ENCODE data around the gene SPIRE1.

GRCh38 chr18:12585218-12585617, 72.7 kb downstream of the SPIRE1 start:
- TF ChIP-seq ZFP30 (CRISPR knock-in tag; IDR thresholded peaks at IDR 0.05): no peak
- TF ChIP-seq, protein P1, sequence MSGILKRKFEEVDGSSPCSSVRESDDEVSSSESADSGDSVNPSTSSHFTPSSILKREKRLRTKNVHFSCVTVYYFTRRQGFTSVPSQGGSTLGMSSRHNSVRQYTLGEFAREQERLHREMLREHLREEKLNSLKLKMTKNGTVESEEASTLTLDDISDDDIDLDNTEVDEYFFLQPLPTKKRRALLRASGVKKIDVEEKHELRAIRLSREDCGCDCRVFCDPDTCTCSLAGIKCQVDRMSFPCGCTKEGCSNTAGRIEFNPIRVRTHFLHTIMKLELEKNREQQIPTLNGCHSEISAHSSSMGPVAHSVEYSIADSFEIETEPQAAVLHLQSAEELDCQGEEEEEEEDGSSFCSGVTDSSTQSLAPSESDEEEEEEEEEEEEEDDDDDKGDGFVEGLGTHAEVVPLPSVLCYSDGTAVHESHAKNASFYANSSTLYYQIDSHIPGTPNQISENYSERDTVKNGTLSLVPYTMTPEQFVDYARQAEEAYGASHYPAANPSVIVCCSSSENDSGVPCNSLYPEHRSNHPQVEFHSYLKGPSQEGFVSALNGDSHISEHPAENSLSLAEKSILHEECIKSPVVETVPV (CRISPR knock-in tag; IDR thresholded peaks at IDR 0.05): no peak
- TF ChIP-seq ARNTL (CRISPR knock-in tag; IDR thresholded peaks at IDR 0.05; ENCODE audit: borderline replicate concordance, low read depth): no peak
- TF ChIP-seq, protein P2, sequence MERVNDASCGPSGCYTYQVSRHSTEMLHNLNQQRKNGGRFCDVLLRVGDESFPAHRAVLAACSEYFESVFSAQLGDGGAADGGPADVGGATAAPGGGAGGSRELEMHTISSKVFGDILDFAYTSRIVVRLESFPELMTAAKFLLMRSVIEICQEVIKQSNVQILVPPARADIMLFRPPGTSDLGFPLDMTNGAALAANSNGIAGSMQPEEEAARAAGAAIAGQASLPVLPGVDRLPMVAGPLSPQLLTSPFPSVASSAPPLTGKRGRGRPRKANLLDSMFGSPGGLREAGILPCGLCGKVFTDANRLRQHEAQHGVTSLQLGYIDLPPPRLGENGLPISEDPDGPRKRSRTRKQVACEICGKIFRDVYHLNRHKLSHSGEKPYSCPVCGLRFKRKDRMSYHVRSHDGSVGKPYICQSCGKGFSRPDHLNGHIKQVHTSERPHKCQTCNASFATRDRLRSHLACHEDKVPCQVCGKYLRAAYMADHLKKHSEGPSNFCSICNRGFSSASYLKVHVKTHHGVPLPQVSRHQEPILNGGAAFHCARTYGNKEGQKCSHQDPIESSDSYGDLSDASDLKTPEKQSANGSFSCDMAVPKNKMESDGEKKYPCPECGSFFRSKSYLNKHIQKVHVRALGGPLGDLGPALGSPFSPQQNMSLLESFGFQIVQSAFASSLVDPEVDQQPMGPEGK (CRISPR knock-in tag; IDR thresholded peaks at IDR 0.05; ENCODE audit: borderline replicate concordance): no peak
- no peak for TF ChIP-seq ISL1 (CRISPR knock-in tag; IDR thresholded peaks at IDR 0.05)
- TF ChIP-seq, protein P3, sequence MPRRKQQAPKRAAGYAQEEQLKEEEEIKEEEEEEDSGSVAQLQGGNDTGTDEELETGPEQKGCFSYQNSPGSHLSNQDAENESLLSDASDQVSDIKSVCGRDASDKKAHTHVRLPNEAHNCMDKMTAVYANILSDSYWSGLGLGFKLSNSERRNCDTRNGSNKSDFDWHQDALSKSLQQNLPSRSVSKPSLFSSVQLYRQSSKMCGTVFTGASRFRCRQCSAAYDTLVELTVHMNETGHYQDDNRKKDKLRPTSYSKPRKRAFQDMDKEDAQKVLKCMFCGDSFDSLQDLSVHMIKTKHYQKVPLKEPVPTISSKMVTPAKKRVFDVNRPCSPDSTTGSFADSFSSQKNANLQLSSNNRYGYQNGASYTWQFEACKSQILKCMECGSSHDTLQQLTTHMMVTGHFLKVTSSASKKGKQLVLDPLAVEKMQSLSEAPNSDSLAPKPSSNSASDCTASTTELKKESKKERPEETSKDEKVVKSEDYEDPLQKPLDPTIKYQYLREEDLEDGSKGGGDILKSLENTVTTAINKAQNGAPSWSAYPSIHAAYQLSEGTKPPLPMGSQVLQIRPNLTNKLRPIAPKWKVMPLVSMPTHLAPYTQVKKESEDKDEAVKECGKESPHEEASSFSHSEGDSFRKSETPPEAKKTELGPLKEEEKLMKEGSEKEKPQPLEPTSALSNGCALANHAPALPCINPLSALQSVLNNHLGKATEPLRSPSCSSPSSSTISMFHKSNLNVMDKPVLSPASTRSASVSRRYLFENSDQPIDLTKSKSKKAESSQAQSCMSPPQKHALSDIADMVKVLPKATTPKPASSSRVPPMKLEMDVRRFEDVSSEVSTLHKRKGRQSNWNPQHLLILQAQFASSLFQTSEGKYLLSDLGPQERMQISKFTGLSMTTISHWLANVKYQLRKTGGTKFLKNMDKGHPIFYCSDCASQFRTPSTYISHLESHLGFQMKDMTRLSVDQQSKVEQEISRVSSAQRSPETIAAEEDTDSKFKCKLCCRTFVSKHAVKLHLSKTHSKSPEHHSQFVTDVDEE (CRISPR knock-in tag; IDR thresholded peaks at IDR 0.05): no peak
- TF ChIP-seq, protein P4, sequence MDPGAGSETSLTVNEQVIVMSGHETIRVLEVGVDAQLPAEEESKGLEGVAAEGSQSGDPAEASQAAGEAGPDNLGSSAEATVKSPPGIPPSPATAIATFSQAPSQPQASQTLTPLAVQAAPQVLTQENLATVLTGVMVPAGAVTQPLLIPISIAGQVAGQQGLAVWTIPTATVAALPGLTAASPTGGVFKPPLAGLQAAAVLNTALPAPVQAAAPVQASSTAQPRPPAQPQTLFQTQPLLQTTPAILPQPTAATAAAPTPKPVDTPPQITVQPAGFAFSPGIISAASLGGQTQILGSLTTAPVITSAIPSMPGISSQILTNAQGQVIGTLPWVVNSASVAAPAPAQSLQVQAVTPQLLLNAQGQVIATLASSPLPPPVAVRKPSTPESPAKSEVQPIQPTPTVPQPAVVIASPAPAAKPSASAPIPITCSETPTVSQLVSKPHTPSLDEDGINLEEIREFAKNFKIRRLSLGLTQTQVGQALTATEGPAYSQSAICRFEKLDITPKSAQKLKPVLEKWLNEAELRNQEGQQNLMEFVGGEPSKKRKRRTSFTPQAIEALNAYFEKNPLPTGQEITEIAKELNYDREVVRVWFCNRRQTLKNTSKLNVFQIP (CRISPR knock-in tag; IDR thresholded peaks at IDR 0.05; ENCODE audit: borderline replicate concordance, low read depth): no peak
